GM23248 (cell line): ENCODE measurements around the gene ZFPL1. TPM values are rescaled to one million over a fixed set of nuclear protein-coding genes. Genes with fewer than 3 reads are reported as not detected.
A peak's percentile ranks its signal among the peaks of the same experiment; 100 is the strongest.

Source experiments
- DNase-seq: peaks from one replicate; pipeline ENCODE4 v3.0.0-alpha.2; 2015
- H2AFZ ChIP-seq: fragments of 200-600 bp; sonication (generic); 2 replicates; pipeline ENCODE4 v1.6.1; 2016; ENCODE audit warnings: antibody characterized with exemption
- H3F3A ChIP-seq: fragments of 200-600 bp; sonication (generic); 2 replicates; pipeline ENCODE4 v1.6.1; 2016; ENCODE audit warnings: mild to moderate bottlenecking, antibody characterized with exemption, mixed run types; ENCODE audit not compliant: insufficient read depth
- H3K27ac ChIP-seq: fragments of 200-600 bp; sonication (generic); 2 replicates; pipeline ENCODE4 v1.5.1; 2016; ENCODE audit warnings: mild to moderate bottlenecking
- H3K27me3 ChIP-seq: fragments of 200-600 bp; sonication (generic); replicated peaks from 2 replicates; pipeline ENCODE4 v1.6.1; 2016; ENCODE audit warnings: mild to moderate bottlenecking; ENCODE audit not compliant: insufficient read depth
- H3K36me3 ChIP-seq: fragments of 200-600 bp; sonication (generic); 2 replicates; pipeline ENCODE4 v1.6.1; 2016; ENCODE audit warnings: low read depth, mild to moderate bottlenecking
- H3K4me1 ChIP-seq: fragments of 200-600 bp; sonication (generic); 2 replicates; pipeline ENCODE4 v1.6.1; 2016; ENCODE audit warnings: mild to moderate bottlenecking; ENCODE audit not compliant: insufficient read depth
- H3K4me2 ChIP-seq: fragments of 200-600 bp; sonication (generic); one replicate; pipeline ENCODE4 v1.6.1; 2016; ENCODE audit warnings: mild to moderate bottlenecking; ENCODE audit not compliant: unreplicated experiment
- H3K4me3 ChIP-seq: fragments of 200-600 bp; sonication (generic); 2 replicates; pipeline ENCODE4 v1.5.1; 2016; ENCODE audit warnings: mild to moderate bottlenecking
- H3K79me2 ChIP-seq: fragments of 200-600 bp; sonication (generic); 2 replicates; pipeline ENCODE4 v1.6.1; 2016; ENCODE audit warnings: mild to moderate bottlenecking; ENCODE audit not compliant: insufficient read depth
- H3K9ac ChIP-seq: fragments of 200-600 bp; sonication (generic); 2 replicates; pipeline ENCODE4 v1.6.1; 2016; ENCODE audit warnings: mild to moderate bottlenecking
- H3K9me2 ChIP-seq: fragments of 200-600 bp; sonication (generic); 2 replicates; pipeline ENCODE4 v1.6.1; 2016; ENCODE audit warnings: mixed run types, mild to moderate bottlenecking, moderate library complexity; ENCODE audit not compliant: insufficient read depth
- H3K9me3 ChIP-seq: fragments of 200-600 bp; sonication (generic); one replicate; pipeline ENCODE4 v1.6.1; 2017; ENCODE audit warnings: low read depth
- H4K20me1 ChIP-seq: fragments of 200-600 bp; sonication (generic); 2 replicates; pipeline ENCODE4 v1.6.0; 2016; ENCODE audit not compliant: insufficient read depth
- EZH2 ChIP-seq: fragments of 200-600 bp; sonication (generic); IDR thresholded peaks from 2 replicates; pipeline ENCODE4 v1.6.1; 2018; ENCODE audit warnings: antibody characterized with exemption, mild to moderate bottlenecking; ENCODE audit not compliant: insufficient read depth, poor library complexity, severe bottlenecking
- EZH2phosphoT487 ChIP-seq: fragments of 200-600 bp; sonication (generic); IDR thresholded peaks from 2 replicates; pipeline ENCODE4 v1.6.1; 2018; ENCODE audit warnings: antibody characterized with exemption, moderate library complexity, mild to moderate bottlenecking, low read depth; ENCODE audit not compliant: insufficient read depth
- WGBS, 2 experiments: methylation state at CpG; one replicate each; pipeline ENCODE4 v1.1.6; 2015 to 2017; ENCODE audit warnings: low lambda C conversion rate in 2 of 2, low coverage in 1 of 2; ENCODE audit errors: missing lambda C conversion rate in 2 of 2; 5-methylcytosine and 5-hydroxymethylcytosine counted together
- in situ Hi-C: fragments of 300-500 bp; cut with MboI; formaldehyde crosslinking; loops from 2 replicates; pipeline ENCODE4 v1.15.0; 2020
- polyA plus RNA-seq: library from polyadenylated mRNA; unstranded; fragments of >200 nt; fragmentation: Nextera tagmentation; extraction: Ambion mirVana; gene quantifications from 2 replicates; pipeline ENCODE4 v1.2.1, GENCODE V29; 2016
- total RNA-seq: library from RNA; depleted of rRNA; stranded (reverse); fragments of >200 nt; shearing (Covaris generic); gene quantifications from 2 replicates; pipeline ENCODE4 v1.2.3, GENCODE V29; 2014

ZFPL1 gene
- total and polyA plus RNA-seq, 2 experiments from 2014 or later: 55.2 to 64.9 TPM

- WGBS, 2 experiments: 74 to 84% methylated on average over 8 to 10 of the region's 10 CpGs
- Histone ChIP-seq H3K4me3 (no peak overlapping the region), H3K4me2 (no peak overlapping the region), H3K27me3 (no peaks in the 10 kb centered on the region), H4K20me1 (no peaks in the 10 kb centered on the region), H3K27ac (no peak overlapping the region), H3K9me3 (no peaks in the 10 kb centered on the region), H3K36me3 (no peaks in the 10 kb centered on the region), H3F3A (no peaks in the 10 kb centered on the region), H3K9me2 (no peaks in the 10 kb centered on the region), H3K79me2 (no peaks in the 10 kb centered on the region), H3K9ac (no peak overlapping the region), H2AFZ (no peak overlapping the region), H3K4me1 (no peaks in the 10 kb centered on the region)
- no peak for DNase-seq
- TF ChIP-seq EZH2 (no peak), EZH2phosphoT487 (no peak)
- in situ Hi-C loops: no loop called here
Measured at GRCh38 chr11:65067446-65067845, 16.6 kb upstream of the ZFPL1 start.

- no peak for DNase-seq
- Histone ChIP-seq H3K9me3 (no peaks in the 10 kb centered on the region), H4K20me1 (no peaks in the 10 kb centered on the region), H3F3A (no peaks in the 10 kb centered on the region), H3K4me2 (no peak overlapping the region), H3K9me2 (no peaks in the 10 kb centered on the region), H3K9ac (no peak overlapping the region), H3K27ac (no peak overlapping the region), H3K4me1 (no peaks in the 10 kb centered on the region), H3K27me3 (no peaks in the 10 kb centered on the region), H3K79me2 (no peaks in the 10 kb centered on the region), H2AFZ (no peak overlapping the region), H3K4me3 (no peak overlapping the region), H3K36me3 (no peaks in the 10 kb centered on the region)
- in situ Hi-C loops: no loop called here
- WGBS, 2 experiments: 69 to 70% methylated on average over 9 of the region's 9 CpGs
- TF ChIP-seq EZH2 (no peak), EZH2phosphoT487 (no peak)
Measured at GRCh38 chr11:65069217-65069616, 14.8 kb upstream of the ZFPL1 start.

- Histone ChIP-seq H3K27me3 (no peaks in the 10 kb centered on the region), H3F3A (no peaks in the 10 kb centered on the region), H4K20me1 (no peaks in the 10 kb centered on the region), H3K9me2 (no peaks in the 10 kb centered on the region), H3K9ac (no peak overlapping the region), H3K27ac (no peak overlapping the region), H3K79me2 (no peaks in the 10 kb centered on the region), H3K9me3 (no peaks in the 10 kb centered on the region), H3K4me3 (no peak overlapping the region), H2AFZ (no peak overlapping the region), H3K36me3 (no peaks in the 10 kb centered on the region), H3K4me1 (no peaks in the 10 kb centered on the region), H3K4me2 (no peak overlapping the region)
- no peak for DNase-seq
- TF ChIP-seq EZH2 (no peak), EZH2phosphoT487 (no peak)
- 58 to 67% methylated on average over 4 of the region's 4 CpGs for WGBS, 2 experiments
- in situ Hi-C loops: no loop called here
Measured at GRCh38 chr11:65071907-65072630, 12.0 kb upstream of the ZFPL1 start.

GRCh38 chr11:65072631-65072966 lies 11.4 kb upstream of the ZFPL1 start:
- no peaks in the 10 kb centered on the region for H3F3A ChIP-seq
- H3K4me1 ChIP-seq: no peaks in the 10 kb centered on the region
- TF ChIP-seq EZH2phosphoT487: no peak
- TF ChIP-seq EZH2: no peak
- no peak overlapping the region for H3K9ac ChIP-seq
- H3K4me3 ChIP-seq: no peak overlapping the region
- H3K79me2 ChIP-seq: peaks cover under 1% of the 10 kb centered on the region; the same call in 1 of the 2 replicates
- no peak overlapping the region for H2AFZ ChIP-seq
- H3K27me3 ChIP-seq: no peaks in the 10 kb centered on the region
- WGBS, 2 experiments: 65 to 67% methylated on average over 1 of the region's 1 CpG
- in situ Hi-C loops: no loop called here
- DNase-seq: no peak
- no peaks in the 10 kb centered on the region for H4K20me1 ChIP-seq
- H3K27ac ChIP-seq: no peak overlapping the region
- H3K4me2 ChIP-seq: no peak overlapping the region
- no peaks in the 10 kb centered on the region for H3K36me3 ChIP-seq
- H3K9me2 ChIP-seq: no peaks in the 10 kb centered on the region
- H3K9me3 ChIP-seq: no peaks in the 10 kb centered on the region

- no peak overlapping the region for H2AFZ ChIP-seq
- DNase-seq: peak; percentile 38
- in situ Hi-C loops: no loop called here
- no peaks in the 10 kb centered on the region for H3K36me3 ChIP-seq
- no peaks in the 10 kb centered on the region for H4K20me1 ChIP-seq
- no peaks in the 10 kb centered on the region for H3K9me3 ChIP-seq
- H3K9ac ChIP-seq: no peak overlapping the region
- H3F3A ChIP-seq: no peaks in the 10 kb centered on the region
- H3K79me2 ChIP-seq: peaks cover 41% of the 10 kb centered on the region
- no peaks in the 10 kb centered on the region for H3K27me3 ChIP-seq
- no peaks in the 10 kb centered on the region for H3K4me1 ChIP-seq
- no peak overlapping the region for H3K4me2 ChIP-seq
- H3K4me3 ChIP-seq: no peak overlapping the region
- H3K27ac ChIP-seq: no peak overlapping the region
- 73 to 74% methylated on average over 4 of the region's 4 CpGs for WGBS, 2 experiments
- no peak for TF ChIP-seq EZH2
- TF ChIP-seq EZH2phosphoT487: no peak
- H3K9me2 ChIP-seq: no peaks in the 10 kb centered on the region
Measured at GRCh38 chr11:65077451-65077850, 6.6 kb upstream of the ZFPL1 start.
